Peyer's patch (tissue), 4 donors: ENCODE measurements around the gene GEN1. TPM values are rescaled to one million over a fixed set of nuclear protein-coding genes. Genes with fewer than 3 reads are reported as not detected.
A peak's percentile ranks its signal among the peaks of the same experiment; 100 is the strongest.

ENCODE experiments used
- DNase-seq, 3 donors: peaks; one replicate each; pipeline ENCODE4 v3.0.0-alpha.2; 2017 to 2019
- H3K27ac ChIP-seq, 4 donors: fragments of 200-600 bp; sonication (generic); one replicate each; pipeline ENCODE4 v1.5.1; 2016 to 2019
- H3K27me3 ChIP-seq, 2 donors: fragments of 200-600 bp; sonication (generic); one replicate each; pipeline ENCODE4 v1.5.1; 2019
- H3K36me3 ChIP-seq, 3 donors: fragments of 200-600 bp; sonication (generic); one replicate each; pipeline ENCODE4 v1.5.1; 2016 to 2019
- H3K4me1 ChIP-seq, 4 donors: fragments of 200-600 bp; sonication (generic); one replicate each; pipeline ENCODE4 v1.5.1; 2016 to 2019
- H3K4me3 ChIP-seq, 4 donors: fragments of 200-600 bp; sonication (generic); 1 replicate in 3 of 4; 2 replicates in 1 of 4; pipeline ENCODE4 v1.5.1; 2016 to 2019; ENCODE audit warnings: mild to moderate bottlenecking in 1 of 4
- H3K9me3 ChIP-seq, 4 donors: fragments of 200-600 bp; sonication (generic); one replicate each; pipeline ENCODE4 v1.5.1; 2016 to 2019; ENCODE audit warnings: mild to moderate bottlenecking in 1 of 4
- CTCF ChIP-seq, 6 experiments: fragments of 450-650 bp in 4 of 6; fragments of 200-600 bp in 2 of 6; sonication (generic) in 1 of 6; IDR thresholded peaks; one replicate each; pipeline ENCODE4 v1.5.1; 2017 to 2019; ENCODE audit warnings: antibody characterized with exemption in 6 of 6, mild to moderate bottlenecking in 3 of 6, moderate library complexity in 1 of 6
- POLR2A ChIP-seq, 2 donors: fragments of 450-650 bp; IDR thresholded peaks; one replicate each; pipeline ENCODE4 v1.5.1; 2017; ENCODE audit warnings: antibody characterized with exemption in 2 of 2, mild to moderate bottlenecking in 2 of 2, moderate library complexity in 2 of 2
- total RNA-seq, 4 donors: library from RNA; depleted of rRNA; stranded (reverse); fragments of >200 nt; gene quantifications; one replicate each; pipeline ENCODE4 v1.1.0, GENCODE V29; 2016

GEN1 gene
- total RNA-seq, 4 donors from 2014 or later: 16.8 to 40.2 (median 22.2) TPM

- Histone ChIP-seq H3K27ac (peak overlapping the region in 1 of 4 donors; percentile 52), H3K4me3 (no peak overlapping the region), H3K4me1 (peaks cover 0 to 16% (median 0%) of the 10 kb centered on the region in 4 donors), H3K27me3 (no peaks in the 10 kb centered on the region), H3K36me3 (peaks cover 0 to under 1% (median 0%) of the 10 kb centered on the region in 3 donors), H3K9me3 (no peaks in the 10 kb centered on the region)
- no peak for DNase-seq
- TF ChIP-seq CTCF (IDR thresholded peaks at IDR 0.05): no peak
- TF ChIP-seq POLR2A (IDR thresholded peaks at IDR 0.05): no peak
Measured at GRCh38 chr2:17749753-17750438, 4.0 kb upstream of the GEN1 start.

GRCh38 chr2:17752246-17752645 lies 1.7 kb upstream of the GEN1 start:
- Histone ChIP-seq H3K4me3 (peak overlapping the region in 2 of 4 donors; percentile 67 to 87), H3K27me3 (no peaks in the 10 kb centered on the region), H3K4me1 (peaks cover 0 to 23% (median 0%) of the 10 kb centered on the region in 4 donors), H3K9me3 (no peaks in the 10 kb centered on the region), H3K27ac (peak overlapping the region in 2 of 4 donors; percentile 93 to 96), H3K36me3 (no peaks in the 10 kb centered on the region)
- TF ChIP-seq POLR2A (IDR thresholded peaks at IDR 0.05): no peak
- DNase-seq: no peak

GRCh38 chr2:17752892-17753802 lies 791 bp upstream of the GEN1 start:
- peaks cover 0 to 23% (median 0%) of the 10 kb centered on the region in 4 donors for H3K4me1 ChIP-seq
- peak overlapping the region; percentile 67 to 98 (median 82) for H3K4me3 ChIP-seq
- TF ChIP-seq CTCF (IDR thresholded peaks at IDR 0.05): no peak
- TF ChIP-seq POLR2A (IDR thresholded peaks at IDR 0.05): peak; percentile 39 to 62
- peak overlapping the region; percentile 91 to 96 (median 94) for H3K27ac ChIP-seq
- peak; percentile 48 to 77 (median 68) for DNase-seq
- H3K27me3 ChIP-seq: no peaks in the 10 kb centered on the region
- H3K9me3 ChIP-seq: no peaks in the 10 kb centered on the region
- no peaks in the 10 kb centered on the region for H3K36me3 ChIP-seq

- no peaks in the 10 kb centered on the region for H3K27me3 ChIP-seq
- no peak for DNase-seq
- peaks cover 0 to 23% (median 0%) of the 10 kb centered on the region in 4 donors for H3K4me1 ChIP-seq
- peak overlapping the region; percentile 91 to 96 (median 94) for H3K27ac ChIP-seq
- TF ChIP-seq CTCF (IDR thresholded peaks at IDR 0.05): no peak
- TF ChIP-seq POLR2A (IDR thresholded peaks at IDR 0.05): no peak
- H3K9me3 ChIP-seq: no peaks in the 10 kb centered on the region
- H3K36me3 ChIP-seq: no peaks in the 10 kb centered on the region
- peak overlapping the region; percentile 67 to 98 (median 82) for H3K4me3 ChIP-seq
Measured at GRCh38 chr2:17754773-17755425, 961 bp downstream of the GEN1 start.

GRCh38 chr2:17756668-17757067 lies 2.7 kb downstream of the GEN1 start:
- TF ChIP-seq CTCF (IDR thresholded peaks at IDR 0.05) (no peak), POLR2A (IDR thresholded peaks at IDR 0.05) (no peak)
- Histone ChIP-seq H3K9me3 (no peaks in the 10 kb centered on the region), H3K27ac (no peak overlapping the region), H3K36me3 (peaks cover 0 to 3% (median 0%) of the 10 kb centered on the region in 3 donors), H3K27me3 (no peaks in the 10 kb centered on the region), H3K4me1 (peaks cover 0 to 23% (median 0%) of the 10 kb centered on the region in 4 donors), H3K4me3 (no peak overlapping the region)
- no peak for DNase-seq
